H1 (cell line): ENCODE measurements around the gene ARMC7. TPM values are rescaled to one million over a fixed set of nuclear protein-coding genes. Genes with fewer than 3 reads are reported as not detected.
A peak's percentile ranks its signal among the peaks of the same experiment; 100 is the strongest.

ENCODE experiments used
- CTCF ChIA-PET: fragments of 300-600 bp; sonication (Branson Sonifier 250); formaldehyde crosslinking; loops from one replicate; lab custom pipeline; 2021; ENCODE audit not compliant: partially characterized antibody; lab: Charles Lee
- POLR2A ChIA-PET: fragments of 300-600 bp; sonication (Branson Sonifier 250); formaldehyde crosslinking; loops from one replicate; lab custom pipeline; 2021; ENCODE audit warnings: inconsistent platforms; ENCODE audit not compliant: partially characterized antibody; lab: Charles Lee
- DNase-seq, 2 experiments: peaks; one replicate each; pipeline versions ENCODE4 v3.0.0 to v3.0.0-alpha.2; 2010 to 2022; ENCODE audit warnings: low spot score in 2 of 2, low read depth in 1 of 2, mixed read lengths in 1 of 2
- FAIRE-seq: peaks from 2 replicates; lab custom pipeline; 2011; peaks lifted over from hg19 to GRCh38; lab: Jason Lieb, UNC
- H2AFZ ChIP-seq: 2 replicates; pipeline ENCODE4 v1.8.1; 2012; ENCODE audit warnings: low read length, inconsistent platforms
- H2AK5ac ChIP-seq: 2 replicates; pipeline ENCODE4 v1.6.1; 2013; ENCODE audit warnings: low read depth, low read length
- H2BK120ac ChIP-seq: replicated peaks from 2 replicates; pipeline ENCODE3; 2013; ENCODE audit warnings: low read depth, low read length, inconsistent platforms
- H2BK12ac ChIP-seq: 2 replicates; pipeline ENCODE4 v1.6.1; 2013; ENCODE audit warnings: low read depth, low read length
- H2BK15ac ChIP-seq: 2 replicates; pipeline ENCODE4 v1.6.1; 2013; ENCODE audit warnings: low read length
- H2BK20ac ChIP-seq: 2 replicates; pipeline ENCODE4 v1.6.1; 2013; ENCODE audit warnings: low read length
- H2BK5ac ChIP-seq: 2 replicates; pipeline ENCODE4 v1.6.1; 2013; ENCODE audit warnings: low read depth, low read length
- H3K14ac ChIP-seq: 2 replicates; pipeline ENCODE4 v1.6.1; 2013; ENCODE audit warnings: inconsistent platforms; ENCODE audit not compliant: insufficient read length
- H3K18ac ChIP-seq: 2 replicates; pipeline ENCODE4 v1.6.1; 2013; ENCODE audit warnings: low read length; ENCODE audit errors: extremely low read depth
- H3K23ac ChIP-seq: 2 replicates; pipeline ENCODE4 v1.6.1; 2013; ENCODE audit warnings: inconsistent platforms; ENCODE audit not compliant: insufficient read length
- H3K23me2 ChIP-seq: 2 replicates; pipeline ENCODE4 v1.6.1; 2013; ENCODE audit warnings: low read depth, low read length
- H3K27ac ChIP-seq: 2 replicates; pipeline ENCODE4 v1.6.1; 2011; ENCODE audit warnings: low read depth, low read length, inconsistent platforms
- H3K27me3 ChIP-seq, 4 experiments: replicated peaks in 1 of 4; 1 replicate in 1 of 4; 2 replicates in 3 of 4; pipeline versions ENCODE4 v1.6.1 to v1.8.1; 2011 to 2013; ENCODE audit warnings: low read length in 3 of 4, mild to moderate bottlenecking in 3 of 4, inconsistent platforms in 2 of 4, mixed read lengths in 2 of 4, moderate library complexity in 1 of 4; ENCODE audit not compliant: control insufficient read depth in 3 of 4, insufficient read depth in 3 of 4; ENCODE audit errors: extremely low read depth in 1 of 4
- H3K36me3 ChIP-seq, 4 experiments: 2 replicates each; pipeline versions ENCODE4 v1.6.1 to v1.8.1; 2011 to 2013; ENCODE audit warnings: mild to moderate bottlenecking in 4 of 4, low read length in 3 of 4, moderate library complexity in 2 of 4, control low read depth in 1 of 4, inconsistent platforms in 1 of 4; ENCODE audit not compliant: insufficient read depth in 4 of 4, control insufficient read depth in 2 of 4
- H3K4ac ChIP-seq: replicated peaks from 2 replicates; pipeline ENCODE3; 2013; ENCODE audit warnings: low read length, low read depth, mixed read lengths, inconsistent platforms; ENCODE audit not compliant: insufficient read length
- H3K4me1 ChIP-seq, 4 experiments: replicated peaks in 1 of 4; 1 replicate in 1 of 4; 2 replicates in 3 of 4; pipeline versions ENCODE4 v1.6.1 to v1.8.1; 2011 to 2013; ENCODE audit warnings: low read length in 3 of 4, inconsistent platforms in 2 of 4, mixed read lengths in 1 of 4; ENCODE audit not compliant: insufficient read depth in 4 of 4, control insufficient read depth in 3 of 4
- H3K4me2 ChIP-seq, 2 experiments: 2 replicates each; pipeline versions ENCODE4 v1.6.1 to v1.8.1; 2011 to 2013; ENCODE audit warnings: low read depth in 2 of 2, low read length in 2 of 2, control low read depth in 1 of 2, inconsistent platforms in 1 of 2, mild to moderate bottlenecking in 1 of 2; ENCODE audit not compliant: insufficient read depth in 1 of 2
- H3K4me3 ChIP-seq, 4 experiments: fragments of 200-600, 300-600 bp in 1 of 4; sonication (generic), shearing (Covaris generic), sonication (Bioruptor Twin) in 1 of 4; 2 replicates each; pipeline versions ENCODE4 v1.5.1 to v1.8.1; 2011 to 2016; ENCODE audit warnings: low read length in 4 of 4, low read depth in 3 of 4, control low read depth in 2 of 4, inconsistent platforms in 2 of 4, mild to moderate bottlenecking in 2 of 4, mixed read lengths in 1 of 4, moderate library complexity in 1 of 4; ENCODE audit not compliant: insufficient read depth in 2 of 4; ENCODE audit errors: extremely low read depth in 1 of 4
- H3K56ac ChIP-seq: replicated peaks from 2 replicates; pipeline ENCODE3; 2013; ENCODE audit warnings: low read depth, mild to moderate bottlenecking, mixed read lengths, low read length, inconsistent platforms; ENCODE audit not compliant: insufficient read length
- H3K79me1 ChIP-seq: 2 replicates; pipeline ENCODE4 v1.6.1; 2013; ENCODE audit warnings: low read depth, low read length, control low read depth
- H3K79me2 ChIP-seq, 2 experiments: 2 replicates each; pipeline versions ENCODE4 v1.6.1 to v1.8.1; 2012 to 2013; ENCODE audit warnings: low read length in 2 of 2, mild to moderate bottlenecking in 2 of 2, inconsistent platforms in 1 of 2; ENCODE audit not compliant: insufficient read depth in 2 of 2, control insufficient read depth in 1 of 2
- H3K9ac ChIP-seq, 4 experiments: replicated peaks in 1 of 4; 1 replicate in 1 of 4; 2 replicates in 3 of 4; pipeline versions ENCODE4 v1.6.1 to v1.8.1; 2011 to 2013; ENCODE audit warnings: low read depth in 3 of 4, low read length in 3 of 4, control low read depth in 2 of 4, mild to moderate bottlenecking in 2 of 4, moderate library complexity in 2 of 4, inconsistent platforms in 1 of 4; ENCODE audit errors: extremely low read depth in 1 of 4
- H3K9me3 ChIP-seq, 2 experiments: 2 replicates each; pipeline versions ENCODE4 v1.6.1 to v1.8.1; 2012 to 2013; ENCODE audit warnings: mild to moderate bottlenecking in 2 of 2, moderate library complexity in 2 of 2, control low read depth in 1 of 2, inconsistent platforms in 1 of 2, low read depth in 1 of 2, low read length in 1 of 2, mixed read lengths in 1 of 2; ENCODE audit not compliant: insufficient read depth in 2 of 2
- H4K20me1 ChIP-seq, 2 experiments: replicated peaks in 1 of 2; 2 replicates each; pipeline versions ENCODE3 to v1.8.1; 2011 to 2013; ENCODE audit warnings: inconsistent platforms in 2 of 2, low read length in 2 of 2, mild to moderate bottlenecking in 1 of 2; ENCODE audit not compliant: insufficient read depth in 2 of 2, control insufficient read depth in 1 of 2
- H4K5ac ChIP-seq: 2 replicates; pipeline ENCODE4 v1.6.1; 2013; ENCODE audit warnings: low read length, low read depth, mixed read lengths, inconsistent platforms; ENCODE audit not compliant: insufficient read length
- H4K8ac ChIP-seq: 2 replicates; pipeline ENCODE4 v1.8.0; 2013; ENCODE audit warnings: mild to moderate bottlenecking, moderate library complexity, low read length, inconsistent platforms; ENCODE audit not compliant: insufficient read depth; ENCODE audit errors: extremely low read depth
- H4K91ac ChIP-seq: replicated peaks from 2 replicates; pipeline ENCODE3; 2013; ENCODE audit warnings: low read length, mixed read lengths, inconsistent platforms; ENCODE audit not compliant: insufficient read length
- EP300 ChIP-seq, 2 experiments: IDR thresholded peaks; 1 replicate in 1 of 2; 2 replicates in 1 of 2; pipeline ENCODE4 v1.6.1; 2011 to 2012; ENCODE audit warnings: low read depth in 2 of 2, low read length in 2 of 2, mild to moderate bottlenecking in 2 of 2, borderline replicate concordance in 1 of 2, inconsistent platforms in 1 of 2, moderate library complexity in 1 of 2
- RAD21 ChIP-seq, 2 experiments: IDR thresholded peaks in 1 of 2; conservative IDR thresholded peaks in 1 of 2; 2 replicates each; pipeline ENCODE4 v1.6.1; 2011; ENCODE audit warnings: low read depth in 2 of 2, low read length in 2 of 2, improper control_type of control experiment in 1 of 2, inconsistent platforms in 1 of 2, mild to moderate bottlenecking in 1 of 2, moderate library complexity in 1 of 2
- WGBS, 2 experiments: shearing (Covaris generic) in 1 of 2; methylation state at CpG; one replicate each; pipeline versions ENCODE4 v1.1.6 to v1.1.7; 2013 to 2015; ENCODE audit warnings: low lambda C conversion rate in 2 of 2, mixed read lengths in 2 of 2, inconsistent platforms in 1 of 2, low coverage in 1 of 2, missing lambda C conversion rate in 1 of 2; ENCODE audit not compliant: insufficient replicate concordance in 2 of 2, insufficient coverage in 1 of 2, insufficient read length in 1 of 2; ENCODE audit errors: extremely low coverage in 1 of 2, missing lambda C conversion rate in 1 of 2; 5-methylcytosine and 5-hydroxymethylcytosine counted together
- polyA plus RNA-seq, 7 experiments: library from polyadenylated mRNA; depleted of rRNA in 3 of 7; stranded (reverse) in 5 of 7; unstranded in 2 of 7; fragments of >200 nt in 5 of 7; fragments of 200-250 nt in 2 of 7; gene quantifications; 1 replicate in 5 of 7; 2 replicates in 1 of 7; 4 replicates in 1 of 7; pipeline versions ENCODE4 v1.2.1 to v1.2.3, GENCODE V29; 2011 to 2013; ENCODE audit warnings: missing spikeins in 2 of 7, mixed read lengths in 2 of 7
- total RNA-seq: library from RNA; stranded (reverse); fragmentation: NEBNext Ultra II Directional; extraction: Animal tissue kit (Norgen Biotek cat#: 25700); gene quantifications from 2 replicates; pipeline ENCODE4 v1.2.1, GENCODE V29; 2021
- TF ChIP-seq, protein P1 (sequence below), 3 experiments: IDR thresholded peaks; 1 replicate in 2 of 3; 2 replicates in 1 of 3; pipeline versions ENCODE4 v1.5.1 to v1.6.1; 2011; ENCODE audit warnings: low read length in 3 of 3, mild to moderate bottlenecking in 3 of 3, inconsistent platforms in 2 of 3, low read depth in 1 of 3, moderate library complexity in 1 of 3; ENCODE audit not compliant: insufficient read depth in 1 of 3; ENCODE audit errors: control extremely low read depth in 1 of 3
- TF ChIP-seq, protein P2 (sequence below): IDR thresholded peaks from 2 replicates; pipeline ENCODE4 v1.6.1; 2012; ENCODE audit warnings: inconsistent platforms

Gene ARMC7
- total and polyA plus RNA-seq, 2 of the 8 experiments (the other 6 are each of a cell fraction or from before 2014, with no cell fraction given), result 9.8 to 13.6 TPM

GRCh38 chr17:75064867-75065561, 44.8 kb upstream of the ARMC7 start:
- H3K9me3 ChIP-seq, result no peaks in the 10 kb centered on the region
- no peaks in the 10 kb centered on the region for H3K27me3 ChIP-seq
- H3K27ac ChIP-seq, result no peak overlapping the region
- no peak overlapping the region for H3K4ac ChIP-seq
- no peak overlapping the region for H2BK20ac ChIP-seq
- ChIA-PET POLR2A (interaction anchor here (1.0 to 5.8 kb wide), 4 partner anchors 11 to 42 kb away, joined by 4 to 25 read pairs (median 6); no protein-coding TSS in a partner anchor), CTCF (interaction anchor here (0.6 to 8.1 kb wide), 18 partner anchors 8 to 128 kb away, joined by 3 to 81 read pairs (median 7); no protein-coding TSS in a partner anchor)
- no peak overlapping the region for H2AK5ac ChIP-seq
- no peak overlapping the region for H2BK120ac ChIP-seq
- no peak overlapping the region for H3K4me3 ChIP-seq
- H3K14ac ChIP-seq, result no peak overlapping the region
- no peak overlapping the region for H3K56ac ChIP-seq
- no peaks in the 10 kb centered on the region; a peak in 1 of 7 replicates for H3K4me1 ChIP-seq
- TF ChIP-seq, protein P1, sequence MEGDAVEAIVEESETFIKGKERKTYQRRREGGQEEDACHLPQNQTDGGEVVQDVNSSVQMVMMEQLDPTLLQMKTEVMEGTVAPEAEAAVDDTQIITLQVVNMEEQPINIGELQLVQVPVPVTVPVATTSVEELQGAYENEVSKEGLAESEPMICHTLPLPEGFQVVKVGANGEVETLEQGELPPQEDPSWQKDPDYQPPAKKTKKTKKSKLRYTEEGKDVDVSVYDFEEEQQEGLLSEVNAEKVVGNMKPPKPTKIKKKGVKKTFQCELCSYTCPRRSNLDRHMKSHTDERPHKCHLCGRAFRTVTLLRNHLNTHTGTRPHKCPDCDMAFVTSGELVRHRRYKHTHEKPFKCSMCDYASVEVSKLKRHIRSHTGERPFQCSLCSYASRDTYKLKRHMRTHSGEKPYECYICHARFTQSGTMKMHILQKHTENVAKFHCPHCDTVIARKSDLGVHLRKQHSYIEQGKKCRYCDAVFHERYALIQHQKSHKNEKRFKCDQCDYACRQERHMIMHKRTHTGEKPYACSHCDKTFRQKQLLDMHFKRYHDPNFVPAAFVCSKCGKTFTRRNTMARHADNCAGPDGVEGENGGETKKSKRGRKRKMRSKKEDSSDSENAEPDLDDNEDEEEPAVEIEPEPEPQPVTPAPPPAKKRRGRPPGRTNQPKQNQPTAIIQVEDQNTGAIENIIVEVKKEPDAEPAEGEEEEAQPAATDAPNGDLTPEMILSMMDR (IDR thresholded peaks at IDR 0.05; ENCODE audit: control extremely low read depth in 1 of 3, insufficient read depth in 1 of 3, low read depth in 1 of 3, low read length in 3 of 3), result peak; percentile 39 to 56 (median 47)
- no peak for TF ChIP-seq EP300 (IDR thresholded peaks at IDR 0.05; ENCODE audit: borderline replicate concordance in 1 of 2, low read depth in 2 of 2, low read length in 2 of 2)
- TF ChIP-seq RAD21 (IDR thresholded peaks at IDR 0.05 in 1 of 2, conservative IDR thresholded peaks at IDR 0.05 in 1 of 2; ENCODE audit: low read depth in 2 of 2, low read length in 2 of 2), result peak; percentile 37 to 61; a peak in 3 of 4 replicates
- TF ChIP-seq, protein P2, sequence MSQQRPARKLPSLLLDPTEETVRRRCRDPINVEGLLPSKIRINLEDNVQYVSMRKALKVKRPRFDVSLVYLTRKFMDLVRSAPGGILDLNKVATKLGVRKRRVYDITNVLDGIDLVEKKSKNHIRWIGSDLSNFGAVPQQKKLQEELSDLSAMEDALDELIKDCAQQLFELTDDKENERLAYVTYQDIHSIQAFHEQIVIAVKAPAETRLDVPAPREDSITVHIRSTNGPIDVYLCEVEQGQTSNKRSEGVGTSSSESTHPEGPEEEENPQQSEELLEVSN, result peak; percentile 41; the same call in 1 of the 2 replicates
- TF ChIP-seq, all 59 proteins: peak for 3
- FAIRE-seq (no peak), DNase-seq (no peak)
- Histone ChIP-seq H2BK15ac (0 out of 2 replicates have a peak overlapping the region, but pooled peaks have one; percentile 61), H2BK12ac (no peak overlapping the region), H4K20me1 (peaks cover 0 to 7% of the 10 kb centered on the region in 2 experiments), H3K23ac (no peak overlapping the region), H4K5ac (no peak overlapping the region), H4K91ac (no peak overlapping the region), H2AFZ (no peak overlapping the region), H3K36me3 (peaks cover 20 to 46% (median 38%) of the 10 kb centered on the region in 4 experiments), H3K23me2 (no peaks in the 10 kb centered on the region), H3K9ac (no peak overlapping the region), H4K8ac (peak overlapping the region; percentile 29), H2BK5ac (no peak overlapping the region), H3K79me1 (peaks cover 2% of the 10 kb centered on the region; the same call in 1 of the 2 replicates), H3K4me2 (no peak overlapping the region), H3K79me2 (no peaks in the 10 kb centered on the region), H3K18ac (no peak overlapping the region)
- 96% methylated on average over 18 of the region's 18 CpGs; no CpG with 5 or more reads in 1 of the 2 experiments for WGBS, 2 experiments
